ENCODE results near the gene ZNF827. TPM values are rescaled to one million over a fixed set of nuclear protein-coding genes. Genes with fewer than 3 reads are reported as not detected.

ZNF827 gene
- total RNA-seq, 1 donor from 2014 or later = 21.2 TPM

DNA sequence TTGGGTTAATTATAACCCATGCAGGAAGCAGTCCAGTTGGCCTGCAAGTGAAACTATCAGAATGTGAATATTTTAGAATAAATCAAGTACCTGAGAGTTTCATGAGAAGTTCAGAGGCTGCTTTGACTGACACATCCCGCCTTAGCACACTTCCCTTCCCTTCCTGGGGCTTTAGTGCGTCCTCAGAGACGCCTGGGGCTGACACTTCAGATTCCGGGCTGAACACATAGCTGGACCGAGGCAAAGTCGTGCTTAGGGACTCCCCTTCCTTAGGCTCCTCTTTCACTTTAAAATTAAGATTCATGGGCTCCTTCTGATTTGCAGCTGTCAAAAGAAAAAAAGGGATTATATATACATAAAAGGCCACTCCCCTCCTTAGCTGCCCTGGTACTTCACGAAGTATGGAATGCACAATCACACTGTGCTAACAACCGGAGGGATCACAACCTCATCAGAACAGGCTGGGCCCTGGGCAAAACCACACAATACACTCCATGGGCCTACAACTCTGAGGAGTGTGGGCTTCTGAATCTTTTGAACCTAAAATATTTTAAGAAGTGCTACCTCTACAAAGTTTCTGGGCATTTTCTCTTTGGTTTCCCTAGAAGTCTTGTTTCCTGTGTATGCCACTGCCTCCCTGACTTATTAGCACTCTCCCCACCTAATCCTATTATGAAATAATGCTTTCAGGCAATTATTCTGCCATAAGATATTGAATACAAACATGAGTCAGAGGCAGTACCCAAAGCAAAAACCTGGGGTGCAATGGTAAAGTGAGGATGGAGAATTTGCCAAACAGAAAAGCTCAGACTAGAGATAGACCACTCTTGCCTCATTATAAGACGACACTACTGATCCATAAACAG is 68.2 kb downstream of the ZNF827 start:
- TF ChIP-seq, protein P1, sequence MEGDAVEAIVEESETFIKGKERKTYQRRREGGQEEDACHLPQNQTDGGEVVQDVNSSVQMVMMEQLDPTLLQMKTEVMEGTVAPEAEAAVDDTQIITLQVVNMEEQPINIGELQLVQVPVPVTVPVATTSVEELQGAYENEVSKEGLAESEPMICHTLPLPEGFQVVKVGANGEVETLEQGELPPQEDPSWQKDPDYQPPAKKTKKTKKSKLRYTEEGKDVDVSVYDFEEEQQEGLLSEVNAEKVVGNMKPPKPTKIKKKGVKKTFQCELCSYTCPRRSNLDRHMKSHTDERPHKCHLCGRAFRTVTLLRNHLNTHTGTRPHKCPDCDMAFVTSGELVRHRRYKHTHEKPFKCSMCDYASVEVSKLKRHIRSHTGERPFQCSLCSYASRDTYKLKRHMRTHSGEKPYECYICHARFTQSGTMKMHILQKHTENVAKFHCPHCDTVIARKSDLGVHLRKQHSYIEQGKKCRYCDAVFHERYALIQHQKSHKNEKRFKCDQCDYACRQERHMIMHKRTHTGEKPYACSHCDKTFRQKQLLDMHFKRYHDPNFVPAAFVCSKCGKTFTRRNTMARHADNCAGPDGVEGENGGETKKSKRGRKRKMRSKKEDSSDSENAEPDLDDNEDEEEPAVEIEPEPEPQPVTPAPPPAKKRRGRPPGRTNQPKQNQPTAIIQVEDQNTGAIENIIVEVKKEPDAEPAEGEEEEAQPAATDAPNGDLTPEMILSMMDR (conservative IDR thresholded peaks at IDR 0.05) = no peak
- Mint-ChIP-seq H3K27ac (ENCODE audit: unreplicated experiment) (no peak overlapping the region), H3K4me3 (no peak overlapping the region), H3K36me3 (ENCODE audit: low read depth) (peaks cover 8% of the 10 kb centered on the region), H3K27me3 (ENCODE audit: low read depth) (no peaks in the 10 kb centered on the region), H3K4me1 (peaks cover 8% of the 10 kb centered on the region), H3K9me3 (no peaks in the 10 kb centered on the region)
- DNase-seq (ENCODE audit: low read depth, low spot score) = no peak

DNA sequence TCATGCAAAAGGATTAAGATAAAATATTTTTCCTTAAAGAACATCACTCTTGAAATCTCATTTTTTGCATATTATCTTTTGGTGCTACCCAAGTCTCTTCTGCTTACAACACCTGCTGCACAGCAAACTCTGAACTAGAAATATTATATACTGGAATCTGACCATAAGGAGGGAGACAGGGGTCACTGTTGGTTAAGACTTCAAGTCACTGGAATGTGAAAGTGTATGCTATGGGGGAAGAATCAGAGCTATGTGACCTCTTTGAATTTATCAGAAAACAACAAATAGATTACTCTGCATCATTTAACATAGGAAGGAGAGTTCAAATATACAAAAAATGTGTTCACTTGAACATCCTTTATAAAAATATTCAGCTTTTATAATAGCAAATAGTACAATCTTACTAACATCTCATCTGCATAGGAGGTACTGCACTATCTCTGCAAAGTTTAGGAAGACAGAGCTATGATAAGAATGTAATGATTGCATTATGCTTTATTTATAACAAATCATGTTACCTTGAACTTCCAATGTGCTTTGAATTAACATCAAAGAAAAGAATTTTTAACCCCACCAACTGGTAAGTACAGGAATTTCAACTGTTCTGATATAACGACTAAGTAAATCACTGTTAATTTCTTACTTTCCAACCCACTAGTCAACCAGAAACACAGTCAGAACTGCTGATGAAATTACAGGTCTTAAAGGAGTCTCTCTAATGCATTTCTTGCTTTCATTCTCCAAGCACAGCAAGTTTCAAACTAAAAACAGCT is 69.8 kb downstream of the ZNF827 start:
- Mint-ChIP-seq H3K9me3 (no peaks in the 10 kb centered on the region), H3K27ac (ENCODE audit: unreplicated experiment) (no peak overlapping the region), H3K27me3 (ENCODE audit: low read depth) (no peaks in the 10 kb centered on the region), H3K36me3 (ENCODE audit: low read depth) (peaks cover 8% of the 10 kb centered on the region), H3K4me3 (no peak overlapping the region), H3K4me1 (peaks cover 9% of the 10 kb centered on the region)
- no peak for DNase-seq (ENCODE audit: low read depth, low spot score)
- TF ChIP-seq, protein P1 (conservative IDR thresholded peaks at IDR 0.05) = peak; percentile 13

DNA sequence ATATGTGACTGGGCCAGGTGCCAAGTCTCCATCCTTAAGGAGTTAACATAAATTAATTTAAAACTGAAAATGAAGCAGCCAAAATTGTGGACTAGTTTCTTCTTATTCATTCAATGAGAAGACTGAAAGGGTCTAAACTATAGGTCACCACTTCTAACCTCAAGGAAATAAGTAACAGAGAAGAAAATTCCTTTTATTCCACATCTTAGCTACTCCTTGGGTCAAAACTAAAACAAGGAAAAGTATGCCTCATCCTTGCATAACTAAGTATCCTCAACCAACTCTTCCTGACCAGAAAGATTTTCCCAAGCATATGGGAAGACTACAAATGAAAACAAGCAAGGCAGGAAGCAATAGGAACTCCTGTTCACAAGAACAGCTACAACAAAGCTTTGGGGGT is 71.2 kb downstream of the ZNF827 start:
- DNase-seq (ENCODE audit: low read depth, low spot score) = no peak
- peaks cover 9% of the 10 kb centered on the region for H3K4me1 Mint-ChIP-seq
- no peaks in the 10 kb centered on the region for H3K9me3 Mint-ChIP-seq
- TF ChIP-seq, protein P1 (conservative IDR thresholded peaks at IDR 0.05) = no peak
- no peak overlapping the region for H3K4me3 Mint-ChIP-seq
- H3K27me3 Mint-ChIP-seq (ENCODE audit: low read depth) = no peaks in the 10 kb centered on the region
- no peak overlapping the region for H3K27ac Mint-ChIP-seq (ENCODE audit: unreplicated experiment)
- H3K36me3 Mint-ChIP-seq (ENCODE audit: low read depth) = peaks cover 11% of the 10 kb centered on the region

DNA sequence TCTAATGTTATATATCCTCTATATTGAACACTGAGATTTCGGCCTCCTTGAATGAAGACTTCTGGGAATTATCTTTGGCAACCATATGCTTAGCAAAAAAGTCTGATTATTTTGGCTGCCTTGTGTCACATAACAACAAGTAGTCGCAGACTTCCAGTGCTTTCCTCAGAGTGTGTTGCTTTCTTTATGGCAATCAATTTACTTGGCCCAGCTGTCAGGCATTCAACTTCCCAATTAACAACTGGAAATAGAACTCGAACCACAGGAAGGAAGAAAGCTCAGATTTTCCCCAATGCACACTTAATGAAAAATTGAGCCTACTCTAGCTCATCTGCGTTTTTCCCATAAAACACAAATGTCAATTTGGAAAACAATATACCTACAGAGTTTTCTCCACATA is 71.6 kb downstream of the ZNF827 start:
- no peak for DNase-seq (ENCODE audit: low read depth, low spot score)
- H3K9me3 Mint-ChIP-seq = no peaks in the 10 kb centered on the region
- peaks cover 9% of the 10 kb centered on the region for H3K4me1 Mint-ChIP-seq
- H3K4me3 Mint-ChIP-seq = no peak overlapping the region
- peaks cover 9% of the 10 kb centered on the region for H3K36me3 Mint-ChIP-seq (ENCODE audit: low read depth)
- TF ChIP-seq, protein P1 (conservative IDR thresholded peaks at IDR 0.05) = no peak
- H3K27me3 Mint-ChIP-seq (ENCODE audit: low read depth) = no peaks in the 10 kb centered on the region
- H3K27ac Mint-ChIP-seq (ENCODE audit: unreplicated experiment) = no peak overlapping the region

DNA sequence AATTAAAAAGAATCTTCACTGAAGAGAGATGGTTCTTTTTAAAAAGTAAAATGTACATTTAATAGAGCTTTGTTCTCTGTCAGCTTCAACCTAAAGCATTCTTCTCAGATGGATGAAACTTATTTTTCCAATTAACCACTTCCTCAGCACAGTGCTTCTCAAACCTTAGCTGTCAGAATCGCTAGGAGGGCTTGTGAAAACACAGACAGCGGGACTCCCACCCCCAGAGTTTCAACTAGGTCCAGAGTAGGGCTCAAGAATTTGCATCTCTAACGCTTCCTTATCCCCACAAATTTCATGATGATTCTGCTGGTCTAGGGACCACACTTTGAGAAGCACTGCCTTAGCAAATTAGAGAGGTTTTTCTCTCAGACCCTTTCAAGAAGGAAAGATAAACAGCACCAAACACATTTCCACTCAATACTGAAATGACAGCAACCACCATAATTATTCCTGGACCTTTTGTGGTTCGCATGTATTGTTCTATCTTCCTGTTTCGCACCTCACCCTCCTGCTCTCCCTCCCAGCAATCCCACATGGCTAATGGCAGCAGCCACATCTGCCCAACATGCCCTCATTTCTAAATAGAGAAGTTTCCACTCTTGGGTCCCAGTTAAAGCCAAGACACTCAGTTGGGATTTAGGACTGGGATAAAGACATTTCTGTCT is 73.2 kb downstream of the ZNF827 start:
- Mint-ChIP-seq H3K36me3 (ENCODE audit: low read depth) (peaks cover 3% of the 10 kb centered on the region), H3K4me3 (no peak overlapping the region), H3K27ac (ENCODE audit: unreplicated experiment) (peak overlapping the region; percentile 35), H3K9me3 (no peaks in the 10 kb centered on the region), H3K4me1 (peaks cover 13% of the 10 kb centered on the region), H3K27me3 (ENCODE audit: low read depth) (no peaks in the 10 kb centered on the region)
- TF ChIP-seq, protein P1 (conservative IDR thresholded peaks at IDR 0.05) = no peak
- DNase-seq (ENCODE audit: low read depth, low spot score) = no peak
